ENCODE results near the gene JMJD4. TPM values are rescaled to one million over a fixed set of nuclear protein-coding genes. Genes with fewer than 3 reads are reported as not detected.
"Not testable (repeated sequence)": the region's sequence is repeated elsewhere in the genome, so short reads cannot be mapped to it uniquely, and the experiment has no call there.

The JMJD4 gene
- total and polyA plus RNA-seq, 11 donors, result 7.8 to 14.1 (median 11.5) TPM

DNA sequence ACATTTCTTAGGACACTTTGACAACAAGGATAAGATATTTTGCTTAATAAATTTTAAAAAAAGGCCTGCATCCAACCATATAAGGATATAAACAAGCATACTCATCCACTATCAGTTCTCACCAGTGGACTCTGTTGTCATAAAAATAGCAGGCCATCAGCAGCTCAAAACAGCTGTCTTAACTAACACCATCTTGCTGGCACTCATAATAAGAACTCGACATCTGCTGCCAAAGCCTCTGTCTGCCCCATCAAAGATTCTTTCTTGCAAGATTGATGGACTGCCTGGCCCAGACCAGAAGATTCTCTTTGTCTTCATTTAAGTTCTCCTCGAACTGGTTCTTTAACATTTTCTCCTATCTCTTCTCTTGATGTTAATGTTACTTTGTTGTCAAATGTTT is 10.1 kb downstream of the JMJD4 start:
- no peak for ATAC-seq
- peaks cover 0 to 26% (median 16%) of the 10 kb centered on the region in 12 donors for H3K4me1 ChIP-seq
- H3K36me3 ChIP-seq, result no peaks in the 10 kb centered on the region
- no peak for DNase-seq
- H3K9me3 ChIP-seq, result peaks cover 0 to 29% (median 13%) of the 10 kb centered on the region in 12 donors
- H3K4me3 ChIP-seq, result no peak overlapping the region
- H3K27ac ChIP-seq, result no peak overlapping the region
- TF ChIP-seq POLR2A (IDR thresholded peaks at IDR 0.05), result no peak
- TF ChIP-seq, protein P1, sequence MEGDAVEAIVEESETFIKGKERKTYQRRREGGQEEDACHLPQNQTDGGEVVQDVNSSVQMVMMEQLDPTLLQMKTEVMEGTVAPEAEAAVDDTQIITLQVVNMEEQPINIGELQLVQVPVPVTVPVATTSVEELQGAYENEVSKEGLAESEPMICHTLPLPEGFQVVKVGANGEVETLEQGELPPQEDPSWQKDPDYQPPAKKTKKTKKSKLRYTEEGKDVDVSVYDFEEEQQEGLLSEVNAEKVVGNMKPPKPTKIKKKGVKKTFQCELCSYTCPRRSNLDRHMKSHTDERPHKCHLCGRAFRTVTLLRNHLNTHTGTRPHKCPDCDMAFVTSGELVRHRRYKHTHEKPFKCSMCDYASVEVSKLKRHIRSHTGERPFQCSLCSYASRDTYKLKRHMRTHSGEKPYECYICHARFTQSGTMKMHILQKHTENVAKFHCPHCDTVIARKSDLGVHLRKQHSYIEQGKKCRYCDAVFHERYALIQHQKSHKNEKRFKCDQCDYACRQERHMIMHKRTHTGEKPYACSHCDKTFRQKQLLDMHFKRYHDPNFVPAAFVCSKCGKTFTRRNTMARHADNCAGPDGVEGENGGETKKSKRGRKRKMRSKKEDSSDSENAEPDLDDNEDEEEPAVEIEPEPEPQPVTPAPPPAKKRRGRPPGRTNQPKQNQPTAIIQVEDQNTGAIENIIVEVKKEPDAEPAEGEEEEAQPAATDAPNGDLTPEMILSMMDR (IDR thresholded peaks at IDR 0.05), result no peak
- intact Hi-C loops (cut with DNase I), result loop anchor here in 6 of 10 donors (5.0 to 10.0 kb wide), 4 partner anchors 160 to 183 kb away; partner anchors contain the start of gene ZNF678 (in 4 of the 6)
- WGBS, 4 donors, result 46 to 54% (median 48%) methylated on average over 2 of the region's 2 CpGs
- H3K27me3 ChIP-seq, result no peaks in the 10 kb centered on the region

DNA sequence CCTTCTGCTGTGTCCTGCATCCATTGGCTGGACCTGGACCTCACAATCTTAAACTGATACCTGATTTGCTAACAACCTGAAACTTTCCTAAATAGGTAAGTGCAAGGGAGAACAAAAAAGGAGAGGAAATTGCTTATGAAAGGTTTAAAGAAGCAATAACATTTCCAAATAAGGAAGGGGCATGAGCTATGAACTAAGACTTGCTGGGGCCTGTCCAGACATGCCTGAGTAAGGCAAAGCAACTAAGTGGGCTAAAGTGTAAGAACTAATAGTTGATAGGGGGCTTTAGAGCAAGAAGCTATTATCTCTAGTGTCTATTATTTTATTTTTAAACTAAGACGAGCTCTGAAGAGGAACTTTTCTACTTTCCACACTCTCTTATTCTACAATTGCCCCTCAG is 11.6 kb downstream of the JMJD4 start:
- intact Hi-C loops (cut with DNase I), result loop anchor here in 4 of 10 donors (10.0 kb wide), 2 partner anchors 159 to 179 kb away; partner anchors contain the start of gene ZNF678 (in 3 of the 4)
- ATAC-seq, result no peak
- TF ChIP-seq, protein P1 (IDR thresholded peaks at IDR 0.05), result no peak
- no peak for TF ChIP-seq POLR2A (IDR thresholded peaks at IDR 0.05)
- Histone ChIP-seq H3K4me1 (peaks cover 0 to 12% (median 5%) of the 10 kb centered on the region in 12 donors), H3K36me3 (no peaks in the 10 kb centered on the region), H3K27me3 (no peaks in the 10 kb centered on the region), H3K4me3 (no peak overlapping the region), H3K27ac (no peak overlapping the region), H3K9me3 (peaks cover 0 to 43% (median 25%) of the 10 kb centered on the region in 12 donors)
- WGBS, 4 donors, result 83 to 93% (median 88%) methylated on average over 1 of the region's 1 CpG
- DNase-seq, result no peak

DNA sequence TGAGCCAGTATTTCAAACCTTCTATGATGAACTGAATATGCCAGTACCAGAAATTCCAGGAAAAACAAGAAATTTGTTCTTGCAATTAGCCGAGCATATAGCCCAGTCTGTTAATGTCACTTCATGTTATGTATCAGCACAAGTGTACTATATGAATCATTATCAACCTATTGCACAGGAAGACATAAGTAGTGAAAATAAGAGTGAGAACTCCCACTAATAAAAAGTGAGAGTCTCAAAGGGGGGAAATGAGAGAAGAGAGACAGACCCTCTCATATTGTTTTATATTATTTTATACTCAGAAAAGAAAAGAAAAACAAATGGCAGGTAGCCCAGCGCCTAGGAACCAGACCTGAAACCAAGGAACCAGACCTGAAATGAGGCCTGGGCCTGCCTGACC is 16.2 kb downstream of the JMJD4 start:
- WGBS, 4 donors, result 48 to 78% (median 69%) methylated on average over 2 of the region's 2 CpGs

DNA sequence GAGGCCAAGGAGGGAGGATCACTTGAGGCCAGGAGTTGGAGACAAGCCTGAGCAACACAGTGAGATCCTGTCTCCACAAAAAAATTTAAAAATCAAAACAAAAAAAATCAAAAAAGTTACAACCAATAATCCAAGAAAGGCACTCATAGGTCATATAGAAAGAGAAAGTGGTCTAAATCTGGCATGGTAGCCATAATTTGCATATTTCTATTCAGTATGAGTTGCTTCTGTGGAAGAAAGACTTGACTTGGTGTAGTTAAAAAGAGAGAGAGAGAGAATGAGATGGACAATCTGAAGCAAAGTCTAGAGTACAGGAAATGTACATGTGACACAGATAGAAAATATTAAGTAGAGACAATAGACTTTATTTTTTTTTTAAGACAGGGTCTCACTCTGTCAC is 22.5 kb downstream of the JMJD4 start:
- Histone ChIP-seq H3K27me3 (no peaks in the 10 kb centered on the region), H3K27ac (no peak overlapping the region), H3K36me3 (no peaks in the 10 kb centered on the region), H3K4me3 (no peak overlapping the region), H3K9me3 (peaks cover 0 to 50% (median 6%) of the 10 kb centered on the region in 12 donors), H3K4me1 (no peaks in the 10 kb centered on the region)
- TF ChIP-seq POLR2A (IDR thresholded peaks at IDR 0.05), result no peak
- DNase-seq, result no peak
- ATAC-seq, result no peak
- intact Hi-C loops (cut with DNase I), result no loop called here

More for the DNA sequence above, 16.2 kb downstream of the JMJD4 start:
- H3K27me3 ChIP-seq, result no peaks in the 10 kb centered on the region
- no peak overlapping the region for H3K4me3 ChIP-seq
- no peaks in the 10 kb centered on the region for H3K36me3 ChIP-seq
- intact Hi-C loops (cut with DNase I), result no loop called here
- H3K27ac ChIP-seq, result no peak overlapping the region
- ATAC-seq (no peak), DNase-seq (no peak)
- H3K9me3 ChIP-seq, result peaks cover 0 to 83% (median 29%) of the 10 kb centered on the region in 12 donors
- H3K4me1 ChIP-seq, result no peaks in the 10 kb centered on the region
- no peak for TF ChIP-seq POLR2A (IDR thresholded peaks at IDR 0.05)
- TF ChIP-seq, protein P1 (IDR thresholded peaks at IDR 0.05), result no peak

- H3K36me3 ChIP-seq; H3K27me3 ChIP-seq; intact Hi-C loops (cut with DNase I); DNase-seq; ATAC-seq; H3K4me1 ChIP-seq; H3K27ac ChIP-seq; H3K4me3 ChIP-seq: not testable (repeated sequence)
- peaks cover 0 to 41% (median 2%) of the 10 kb centered on the region in 12 donors for H3K9me3 ChIP-seq
- WGBS, 4 donors, result 92 to 97% (median 95%) methylated on average over 5 to 22 of the region's 24 CpGs
Observed at GRCh38 chr1:227710474-227710873, 24.6 kb downstream of the JMJD4 start.

All from heart left ventricle (tissue), 16 donors.